ENCODE measurements around the gene GFAP.
A peak's percentile ranks its signal among the peaks of the same experiment; 100 is the strongest.

Gene GFAP

DNA sequence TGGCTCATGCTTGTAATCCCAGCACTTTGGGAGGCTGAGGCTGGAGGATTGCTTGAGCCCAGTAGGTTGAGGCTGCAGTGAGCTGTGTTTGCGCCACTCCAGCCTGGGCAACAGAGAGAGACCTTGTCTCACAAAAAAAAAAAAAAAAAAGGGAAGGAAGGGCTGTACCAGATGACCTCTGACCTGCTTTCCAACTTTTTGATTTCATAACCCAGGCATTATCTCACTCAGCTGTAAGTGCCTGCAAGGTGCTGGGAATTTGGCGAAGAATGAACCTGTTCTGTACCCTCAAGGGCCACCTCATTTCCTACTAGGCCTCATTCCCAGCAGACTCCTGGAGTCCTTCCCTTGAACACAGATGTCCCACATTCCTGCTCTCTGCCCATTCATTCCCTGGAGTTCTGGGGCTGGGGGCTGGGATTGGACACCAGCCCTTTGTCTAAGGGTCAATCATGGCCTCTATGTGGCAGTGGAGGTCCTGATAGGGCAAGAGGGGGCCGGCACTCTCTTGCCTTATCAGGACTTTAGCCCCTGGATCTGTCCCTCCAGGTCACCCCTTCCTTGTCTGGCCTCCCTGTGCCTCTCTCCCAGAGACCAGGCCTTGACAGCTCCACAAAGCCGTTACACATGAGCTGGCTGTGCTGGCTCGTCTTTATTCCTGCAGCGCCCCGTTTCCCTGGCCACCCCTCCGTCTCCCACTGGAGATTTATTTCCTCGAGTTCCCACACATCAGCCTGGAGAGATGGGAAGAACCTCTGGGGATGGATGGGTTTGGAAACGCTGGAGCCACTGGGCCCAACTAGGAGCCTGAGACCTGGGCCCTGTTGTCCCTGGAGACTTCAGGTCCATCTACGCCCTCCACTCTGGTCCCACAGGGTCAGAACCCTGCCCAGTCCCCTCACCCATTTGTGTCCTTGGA is 821 bp upstream of the GFAP start:
- DNase-seq (ENCODE audit: extremely low read depth in 1 of 2, low read depth in 1 of 2): no peak

DNA sequence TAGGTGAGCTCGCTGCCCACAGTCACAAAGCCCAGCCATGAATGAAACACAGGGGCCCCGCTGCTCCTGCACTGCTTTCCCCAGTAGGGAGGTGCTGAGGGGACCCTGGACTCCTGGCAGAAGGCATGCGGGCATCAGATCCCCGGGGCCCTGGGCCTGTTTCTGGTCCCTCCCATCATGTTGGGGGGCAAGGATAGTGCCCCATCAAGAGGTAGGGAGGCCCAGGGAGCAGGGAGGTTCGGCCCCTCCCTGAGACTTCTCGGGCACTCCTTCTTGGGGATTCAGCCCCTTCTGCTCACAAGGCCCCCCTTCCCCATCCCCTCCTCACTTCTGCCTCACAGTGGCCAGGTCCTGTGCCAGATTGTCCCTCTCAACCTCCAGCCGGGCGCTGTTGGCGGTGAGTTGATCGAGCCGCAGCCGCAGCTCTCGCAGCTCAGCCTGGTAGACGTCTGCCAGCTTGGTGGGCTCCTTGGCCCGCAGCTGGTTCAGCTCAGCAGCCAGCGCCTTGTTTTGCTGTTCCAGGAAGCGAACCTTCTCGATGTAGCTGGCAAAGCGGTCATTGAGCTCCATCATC is 515 bp downstream of the GFAP start:
- no peak for DNase-seq (ENCODE audit: extremely low read depth in 1 of 2, low read depth in 1 of 2)

DNA sequence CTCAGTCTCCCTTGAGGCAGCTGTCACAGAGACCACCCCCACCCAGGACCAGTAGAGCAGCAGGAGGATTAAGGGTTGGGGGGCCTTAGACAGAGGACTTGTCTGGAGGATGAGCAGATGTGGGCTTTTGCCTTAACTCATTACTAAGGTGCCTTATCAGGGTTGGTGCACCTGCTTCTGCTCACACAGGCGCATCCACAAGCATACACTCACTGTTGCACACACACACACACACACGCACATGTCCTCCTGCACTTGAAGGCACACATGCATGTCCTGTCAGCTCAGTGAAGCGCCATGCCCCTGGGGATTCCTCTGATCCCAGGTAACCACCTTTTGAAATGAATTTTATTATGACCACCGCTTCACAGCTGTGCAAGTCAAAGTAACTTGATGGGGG is 1.2 kb downstream of the GFAP start:
- DNase-seq (ENCODE audit: extremely low read depth in 1 of 2, low read depth in 1 of 2): no peak

DNA sequence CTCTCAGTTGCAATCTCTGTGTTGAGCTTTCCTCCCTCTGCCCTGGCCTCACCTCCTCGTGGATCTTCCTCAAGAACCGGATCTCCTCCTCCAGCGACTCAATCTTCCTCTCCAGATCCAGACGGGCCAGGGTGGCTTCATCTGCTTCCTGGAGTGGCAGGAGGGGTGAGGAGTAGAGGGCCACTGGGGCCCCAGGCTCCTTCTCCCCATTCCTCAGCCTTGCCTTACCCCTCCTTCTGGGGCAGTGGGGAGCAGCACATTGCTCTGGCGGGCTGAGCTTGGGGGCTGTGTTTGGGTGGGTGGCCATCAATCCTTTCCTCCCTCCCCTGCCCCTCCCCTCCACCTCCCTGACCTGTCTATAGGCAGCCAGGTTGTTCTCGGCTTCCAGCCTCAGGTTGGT is 1.6 kb downstream of the GFAP start:
- DNase-seq (ENCODE audit: extremely low read depth in 1 of 2, low read depth in 1 of 2): no peak

DNA sequence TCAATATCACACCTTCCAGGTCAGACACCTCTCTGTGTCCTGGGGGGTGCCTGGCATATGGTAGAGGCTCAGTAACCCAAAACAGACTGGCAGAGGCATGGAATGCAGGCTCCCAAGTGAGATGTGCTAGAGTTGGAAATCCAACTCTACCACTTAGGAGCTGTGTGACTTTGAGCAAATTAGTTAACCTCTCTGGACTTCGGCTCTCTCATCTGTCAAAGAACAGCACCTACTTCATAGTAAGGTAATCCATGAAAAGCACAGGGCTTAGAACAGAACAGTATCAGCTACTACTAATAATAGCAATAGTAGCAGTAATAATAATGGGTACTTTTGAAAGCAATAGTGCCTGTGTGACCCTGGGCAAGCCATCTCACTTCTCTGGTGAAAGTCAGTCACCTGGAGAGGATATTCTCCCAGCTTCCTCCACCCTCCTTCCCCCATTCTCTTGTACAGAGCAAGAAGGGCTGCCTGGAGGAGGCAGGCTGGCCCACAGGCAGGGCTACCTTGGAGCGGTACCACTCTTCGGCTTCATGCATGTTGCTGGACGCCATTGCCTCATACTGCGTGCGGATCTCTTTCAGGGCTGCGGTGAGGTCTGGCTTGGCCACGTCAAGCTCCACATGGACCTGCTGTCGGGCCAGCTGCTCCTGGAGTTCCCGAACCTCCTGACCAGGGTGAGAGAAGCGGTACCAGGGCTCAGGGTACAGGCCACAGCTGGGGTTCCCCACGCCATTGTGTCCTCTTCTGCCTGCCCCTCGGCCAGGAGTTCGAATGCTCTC is 2.3 kb downstream of the GFAP start:
- DNase-seq (ENCODE audit: extremely low read depth in 1 of 2, low read depth in 1 of 2): no peak

DNA sequence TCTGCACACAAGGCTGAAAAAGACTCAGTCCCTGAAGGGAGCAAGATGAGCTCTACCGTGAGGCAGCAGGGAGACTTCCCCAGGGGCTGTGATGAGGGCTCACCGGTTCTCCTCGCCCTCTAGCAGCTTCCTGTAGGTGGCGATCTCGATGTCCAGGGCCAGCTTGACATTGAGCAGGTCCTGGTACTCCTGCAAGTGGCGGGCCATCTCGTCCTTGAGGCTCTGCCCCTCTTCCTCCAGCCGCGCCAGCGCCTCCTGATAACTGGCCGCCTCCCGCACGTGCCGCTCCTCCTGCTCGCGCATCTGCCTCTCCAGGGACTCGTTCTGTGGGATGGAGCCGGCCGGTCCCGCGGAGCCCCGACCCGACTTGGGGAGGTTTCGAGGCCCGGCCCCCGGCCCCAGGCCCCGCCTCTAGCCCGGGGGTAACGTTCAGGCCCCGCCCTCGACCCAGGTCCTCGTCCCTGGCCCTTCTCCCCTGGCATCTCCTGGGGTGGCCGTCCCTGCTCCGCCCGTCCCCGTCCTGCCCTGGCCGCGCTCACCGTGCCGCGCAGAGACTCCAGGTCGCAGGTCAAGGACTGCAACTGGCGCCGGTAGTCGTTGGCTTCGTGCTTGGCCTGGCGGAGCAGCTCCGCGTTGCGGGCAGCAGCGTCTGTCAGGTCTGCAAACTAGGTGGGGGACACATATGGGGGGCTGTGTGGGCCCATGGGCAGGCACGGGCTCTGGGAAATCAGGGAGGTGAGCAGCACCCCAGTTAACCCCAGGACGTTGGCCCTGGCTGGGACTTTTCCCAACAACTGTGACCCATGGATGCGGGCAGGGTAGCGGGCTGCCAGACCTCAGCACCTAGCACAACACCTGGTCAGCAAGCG is 3.9 kb downstream of the GFAP start:
- peak; percentile 23 to 34 for DNase-seq (ENCODE audit: extremely low read depth in 1 of 2, low read depth in 1 of 2)

DNA sequence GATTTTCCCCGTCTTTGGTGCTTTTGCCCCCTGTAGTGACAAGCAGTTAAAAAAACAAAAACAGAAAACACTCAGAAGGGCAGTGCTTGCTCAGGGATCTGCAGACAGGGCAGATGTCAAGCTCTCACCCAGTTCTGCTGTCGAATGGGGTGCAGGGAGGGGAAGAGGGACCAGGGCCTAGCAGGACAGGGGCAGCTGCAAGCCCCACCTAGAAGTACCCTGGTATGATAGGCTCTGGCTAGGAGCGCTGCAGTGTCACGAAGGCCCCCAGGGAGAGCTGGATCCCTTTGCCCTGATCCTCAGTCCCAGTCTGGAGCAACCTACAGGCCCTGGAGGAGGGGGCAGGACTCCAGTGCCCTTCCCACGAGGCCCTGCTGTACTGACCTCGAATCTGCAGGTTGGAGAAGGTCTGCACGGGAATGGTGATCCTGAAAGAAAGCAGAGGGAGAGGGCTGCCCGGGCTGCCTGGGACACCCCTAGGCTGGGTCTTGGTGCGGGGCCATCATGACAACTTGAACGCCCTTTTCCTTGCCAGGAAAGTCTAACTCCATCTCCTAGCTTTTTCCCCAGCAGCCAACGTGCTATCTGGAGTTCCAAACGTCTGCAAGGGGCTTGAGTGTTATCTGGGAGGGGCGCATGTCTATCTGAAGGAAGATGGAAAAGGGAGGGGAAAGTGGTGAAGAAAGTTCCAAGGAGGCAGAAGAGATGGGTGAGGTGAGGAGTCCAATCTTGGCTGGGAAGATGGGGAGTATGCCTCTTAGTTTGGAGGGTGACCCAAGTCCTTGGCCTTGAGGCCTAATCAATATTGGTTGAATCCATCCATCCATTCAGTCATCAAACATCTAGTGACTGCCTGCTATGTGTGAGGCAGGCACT is 4.8 kb downstream of the GFAP start:
- no peak for DNase-seq (ENCODE audit: extremely low read depth in 1 of 2, low read depth in 1 of 2)

DNA sequence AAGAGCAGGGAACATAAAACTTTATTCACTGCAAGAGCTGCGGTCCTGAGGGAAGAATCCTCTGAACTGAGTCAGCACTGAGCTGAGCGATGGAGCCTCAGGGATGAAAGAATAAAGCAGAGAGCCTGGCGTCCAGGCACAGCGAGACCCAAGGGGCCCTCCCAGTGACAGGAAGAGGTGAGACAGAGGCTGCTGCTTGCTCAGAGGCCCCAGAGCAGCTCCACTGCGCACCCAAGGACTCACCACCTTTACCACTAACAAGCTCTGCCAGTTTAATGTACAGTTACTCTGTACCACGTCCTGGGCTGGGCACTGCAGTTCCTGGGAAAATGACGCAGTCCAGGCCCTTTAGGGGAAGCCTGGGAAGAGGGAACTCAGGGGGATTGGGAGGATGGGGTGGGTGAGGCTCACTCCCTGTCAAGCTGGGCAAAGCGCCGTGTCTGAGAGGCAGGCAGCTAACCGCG is 5.6 kb downstream of the GFAP start:
- DNase-seq (ENCODE audit: extremely low read depth in 1 of 2, low read depth in 1 of 2): no peak

DNA sequence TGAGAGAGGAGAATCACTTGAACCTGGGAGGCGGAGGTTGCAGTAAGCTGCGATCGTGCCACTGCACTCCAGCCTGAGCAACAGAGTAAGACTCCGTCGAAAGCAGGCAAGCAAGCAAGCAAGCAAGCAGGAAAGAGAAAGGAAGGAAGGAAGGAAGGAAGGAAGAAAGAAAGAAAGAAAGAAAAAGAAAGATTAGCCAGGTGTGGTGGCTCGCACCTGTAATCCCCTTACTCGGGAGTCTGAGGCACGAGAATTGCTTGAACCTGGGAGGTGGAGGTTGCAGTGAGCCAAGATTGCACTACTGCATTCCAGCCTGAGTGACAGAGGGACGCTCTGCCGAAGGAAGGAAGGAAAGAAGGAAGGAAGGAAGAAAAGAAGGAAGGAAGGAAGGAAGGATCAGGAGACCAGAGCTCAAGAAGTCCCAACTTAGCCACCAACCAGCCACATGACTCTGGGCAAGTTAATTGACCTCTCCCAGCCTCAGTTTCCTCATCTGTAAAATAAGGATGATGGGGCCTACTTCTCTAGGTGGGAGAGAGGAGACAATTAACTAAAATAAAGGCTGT is 6.5 kb downstream of the GFAP start:
- no peak for DNase-seq (ENCODE audit: extremely low read depth in 1 of 2, low read depth in 1 of 2)

DNA sequence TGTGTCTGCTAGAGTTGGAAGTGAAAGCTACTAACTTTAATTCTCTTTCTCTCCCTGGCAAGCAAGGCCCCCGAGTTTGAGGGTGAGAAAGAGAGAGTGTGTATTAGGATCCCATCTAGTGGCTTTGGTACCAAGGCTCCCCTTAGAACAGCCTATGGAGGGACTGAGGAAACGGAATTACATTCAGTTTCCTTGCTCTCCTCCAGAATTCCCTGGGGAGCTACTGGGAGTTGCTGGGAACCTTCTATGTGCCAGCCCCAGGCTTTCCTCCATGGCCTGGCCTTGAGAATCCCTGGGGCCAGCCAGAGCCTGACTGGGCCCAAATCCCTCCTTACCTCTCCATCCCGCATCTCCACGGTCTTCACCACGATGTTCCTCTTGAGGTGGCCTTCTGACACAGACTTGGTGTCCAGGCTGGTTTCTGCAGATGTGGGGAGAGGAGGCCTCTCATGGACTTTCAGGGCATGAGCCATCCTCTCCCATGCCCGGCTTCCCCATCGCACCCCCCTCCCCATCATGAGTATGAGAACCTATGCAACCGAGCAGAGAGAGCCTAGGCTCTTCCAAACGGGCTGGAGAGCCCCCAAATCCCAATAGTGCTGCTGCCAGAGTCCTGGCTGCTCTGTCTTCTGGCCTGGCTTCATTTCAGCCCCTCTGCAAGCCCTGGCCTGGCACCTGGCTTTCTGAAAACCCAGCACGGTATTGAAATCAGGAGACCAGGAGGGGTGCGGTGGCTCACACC is 7.4 kb downstream of the GFAP start:
- DNase-seq (ENCODE audit: extremely low read depth in 1 of 2, low read depth in 1 of 2): no peak

DNA sequence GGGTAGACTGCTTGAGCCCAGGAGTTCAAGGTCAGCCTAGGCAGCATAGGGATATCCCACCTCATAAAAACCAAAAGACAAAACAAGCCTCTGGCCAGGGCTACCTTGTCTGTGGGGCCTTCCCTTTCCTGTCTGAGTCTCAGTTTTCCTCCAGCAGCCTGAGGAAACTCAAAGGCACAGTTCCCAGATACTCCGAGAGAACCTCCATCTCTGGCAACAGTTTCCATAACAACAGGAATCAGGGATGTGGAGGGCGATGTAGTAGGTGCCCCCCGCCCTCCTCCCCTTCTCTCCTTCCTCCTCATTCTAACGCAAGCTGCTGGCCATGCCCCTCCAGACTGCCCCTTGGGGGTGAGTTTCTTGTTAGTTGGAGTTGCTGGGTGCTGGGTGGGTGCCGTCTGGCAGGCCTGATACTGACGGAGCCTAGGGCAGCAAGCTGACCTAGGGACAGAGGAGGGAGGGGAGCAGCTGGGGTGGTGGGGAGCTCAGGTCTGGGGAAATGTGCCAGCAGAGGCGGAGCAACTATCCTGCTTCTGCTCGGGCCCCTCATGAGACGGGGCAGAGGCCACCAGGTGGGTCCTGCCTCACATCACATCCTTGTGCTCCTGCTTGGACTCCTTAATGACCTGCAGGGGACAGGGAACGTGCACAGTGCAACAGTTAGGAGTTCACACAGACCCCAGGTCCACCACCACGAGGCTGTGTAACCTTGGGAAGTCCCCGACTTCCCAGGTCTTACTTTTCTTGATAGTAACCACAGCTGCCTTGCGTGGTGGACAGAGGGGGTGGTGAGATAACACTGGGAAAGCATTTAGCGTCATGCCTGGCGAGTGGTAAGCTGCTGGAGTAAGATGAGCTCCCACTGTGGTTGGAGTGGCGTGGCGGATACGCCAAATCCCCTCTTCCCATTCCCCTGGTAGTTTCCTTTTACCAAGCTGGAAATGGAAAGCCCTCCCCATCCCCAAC is 8.3 kb downstream of the GFAP start:
- no peak for DNase-seq (ENCODE audit: extremely low read depth in 1 of 2, low read depth in 1 of 2)

DNA sequence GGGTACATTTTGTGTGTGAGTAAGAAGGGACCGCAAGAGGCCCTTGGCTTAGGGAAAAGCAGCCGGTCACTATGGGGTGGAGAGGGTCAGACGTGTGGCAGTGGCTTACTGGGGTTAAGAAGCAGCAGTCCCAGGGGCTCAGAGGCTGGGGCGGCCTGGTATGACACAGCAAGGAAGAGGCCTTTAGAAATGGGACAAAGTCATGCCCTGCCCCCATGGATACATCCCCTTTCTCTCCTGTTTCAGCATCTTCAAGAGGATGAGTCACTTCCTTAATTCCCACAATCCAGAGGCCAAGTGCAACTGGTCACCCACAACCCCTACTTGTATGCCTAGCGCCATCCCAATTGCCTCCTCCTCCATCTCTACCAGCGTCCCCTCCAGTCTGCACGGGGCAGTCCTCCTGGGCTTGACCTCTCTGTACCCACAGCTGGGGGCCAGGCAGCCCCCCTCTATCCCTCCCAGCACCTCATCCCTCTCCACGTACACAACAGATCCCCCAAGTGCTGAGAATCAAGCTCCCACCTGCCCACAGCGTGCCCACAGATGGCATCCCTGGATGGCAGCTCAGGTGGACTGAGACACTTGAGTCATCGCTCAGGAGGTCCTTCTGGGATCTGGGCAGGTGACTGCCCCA is 9.2 kb downstream of the GFAP start:
- DNase-seq (ENCODE audit: extremely low read depth in 1 of 2, low read depth in 1 of 2): no peak

DNA sequence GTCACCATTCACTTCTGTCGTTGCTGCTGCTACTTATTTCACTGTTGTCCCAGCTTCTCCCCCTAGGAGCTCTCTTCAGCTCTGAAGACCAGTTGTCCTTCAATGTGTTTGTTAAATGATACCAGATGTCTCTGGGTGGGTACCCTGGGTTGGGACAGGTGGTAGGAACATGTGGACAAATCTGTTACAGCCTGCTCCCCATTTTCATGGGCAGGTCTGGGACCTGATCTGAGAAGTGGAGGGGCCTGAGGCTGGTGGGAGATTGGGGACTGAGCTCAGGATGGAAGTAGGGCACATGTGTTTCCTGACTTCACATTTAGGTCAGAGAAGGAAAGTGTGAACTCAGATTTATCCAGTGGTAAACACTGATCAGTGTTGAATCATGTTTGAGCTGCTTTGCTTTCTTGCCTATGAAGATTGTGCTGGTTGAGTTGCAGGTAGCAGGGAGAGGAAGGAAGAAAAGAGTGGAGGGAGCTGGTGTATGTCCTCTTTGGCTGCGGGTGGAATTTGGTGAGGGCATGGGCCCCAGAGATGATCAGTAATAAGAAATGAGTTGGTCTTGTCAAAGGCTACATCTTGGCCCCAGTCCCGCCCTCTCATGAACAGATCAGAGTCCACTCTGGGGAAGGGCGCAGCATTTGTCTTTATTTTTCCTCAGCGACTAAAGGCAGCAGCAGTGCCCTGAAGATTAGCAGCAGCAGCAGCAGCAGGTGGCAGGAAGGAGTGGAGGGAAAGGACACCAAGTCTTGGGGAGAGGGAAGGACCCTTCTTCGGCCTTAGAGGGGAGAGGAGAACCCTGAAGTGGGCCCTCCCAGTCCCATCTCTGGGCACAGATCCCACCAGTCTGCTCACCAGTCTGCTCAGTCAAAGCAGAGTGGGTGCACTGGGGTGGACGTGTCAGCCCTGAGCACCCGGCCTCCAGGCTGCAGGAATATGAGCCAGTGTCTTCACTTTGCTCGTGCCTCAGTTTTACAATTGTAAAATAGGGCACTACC is 10.0 kb downstream of the GFAP start:
- no peak for DNase-seq (ENCODE audit: extremely low read depth in 1 of 2, low read depth in 1 of 2)

DNA sequence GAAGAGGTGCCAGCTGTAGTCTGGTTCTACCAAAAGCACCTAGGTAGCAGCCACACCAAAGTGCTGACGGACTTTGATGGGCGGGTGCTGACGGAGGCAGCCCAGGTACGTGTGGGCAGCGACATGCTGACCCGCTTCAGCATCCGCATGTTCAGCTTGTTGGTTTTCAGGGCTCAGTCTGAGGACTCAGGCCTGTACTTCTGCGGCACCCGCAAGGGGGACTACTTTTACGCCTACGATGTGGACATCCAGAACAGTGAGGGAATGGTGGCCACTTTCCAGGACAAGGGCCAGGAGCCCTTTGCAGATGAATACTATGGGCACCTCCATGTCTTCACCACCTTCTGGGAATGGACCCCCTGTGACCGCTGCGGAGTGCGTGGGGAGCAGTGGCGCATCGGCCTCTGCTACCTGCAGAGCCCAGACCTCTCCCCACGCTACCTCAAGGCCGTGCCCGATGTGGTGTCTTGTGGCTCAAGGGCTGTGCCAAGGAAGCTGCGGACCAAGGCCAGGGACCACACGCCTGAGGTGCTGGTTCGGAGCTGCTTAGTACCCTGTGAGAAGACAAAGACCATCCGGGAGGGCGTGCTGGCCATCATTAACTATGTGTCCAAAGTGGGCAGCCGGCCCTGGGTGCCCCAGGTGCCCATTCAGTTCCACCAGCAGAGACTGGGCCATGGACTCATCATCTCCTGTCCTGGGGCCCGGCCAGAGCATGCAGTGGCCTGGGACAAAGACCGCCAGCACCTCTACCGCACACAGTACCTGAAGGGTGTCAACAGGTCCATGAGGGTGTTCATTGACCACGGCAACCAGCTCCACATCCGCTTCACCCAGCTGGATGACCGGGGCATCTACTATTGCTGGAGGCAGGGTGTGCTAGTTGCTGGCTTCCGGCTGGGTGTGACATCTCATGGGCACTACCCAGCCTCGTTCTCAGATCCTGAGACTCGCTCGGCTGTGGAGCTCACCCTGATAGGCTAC is 11.0 kb downstream of the GFAP start:
- no peak for DNase-seq (ENCODE audit: extremely low read depth in 1 of 2, low read depth in 1 of 2)
